ENCODE results near the gene CAMK1G. TPM values are rescaled to one million over a fixed set of nuclear protein-coding genes. Genes with fewer than 3 reads are reported as not detected.
A peak's percentile ranks its signal among the peaks of the same experiment; 100 is the strongest.

The CAMK1G gene
- total RNA-seq, 2 experiments from 2014 or later: not detected

DNA sequence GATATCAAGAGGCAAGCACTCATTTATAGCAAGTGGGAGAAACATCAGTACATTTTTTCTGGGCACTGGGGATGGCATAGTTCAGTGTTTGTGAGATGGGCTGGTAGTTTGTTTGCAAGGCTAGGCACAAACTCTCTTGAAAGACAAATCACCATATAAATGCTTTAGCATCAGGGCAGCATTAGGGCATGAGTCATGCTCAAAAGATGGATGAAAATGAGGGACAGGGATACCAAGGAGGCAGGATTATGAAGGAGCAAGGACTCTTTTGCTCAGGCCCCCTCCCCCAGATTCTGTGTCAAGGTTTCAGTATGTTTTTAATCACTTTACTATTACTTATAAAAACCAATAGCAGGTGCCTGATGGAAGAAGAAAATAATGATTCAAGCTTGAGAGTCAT lies 43.9 kb upstream of the CAMK1G start:
- CTCF ChIA-PET: interaction anchor here (1.3 kb wide), 1 partner anchor 30 kb away, joined by 3 read pairs; no protein-coding TSS in a partner anchor
- H3K4me3 Mint-ChIP-seq: no peak overlapping the region

DNA sequence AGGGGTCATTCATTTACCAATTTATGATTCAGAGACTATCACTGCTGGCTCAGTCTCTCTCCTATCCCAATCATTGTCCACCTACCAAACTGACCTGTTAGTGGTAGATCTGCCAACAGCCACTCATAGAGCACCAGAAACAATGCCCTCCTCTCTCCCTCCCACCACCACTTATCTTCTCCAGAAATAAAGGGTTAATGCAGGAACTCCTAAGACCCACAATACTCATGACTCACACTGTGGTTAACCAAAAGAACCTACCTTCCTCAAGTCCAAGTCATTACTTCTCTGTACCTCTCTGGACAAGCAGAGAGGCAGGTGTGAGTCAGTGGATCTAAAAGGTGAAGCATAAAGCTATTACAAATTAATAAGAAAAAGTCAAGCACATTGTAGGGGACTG lies 40.9 kb upstream of the CAMK1G start:
- TF ChIP-seq, protein P1, sequence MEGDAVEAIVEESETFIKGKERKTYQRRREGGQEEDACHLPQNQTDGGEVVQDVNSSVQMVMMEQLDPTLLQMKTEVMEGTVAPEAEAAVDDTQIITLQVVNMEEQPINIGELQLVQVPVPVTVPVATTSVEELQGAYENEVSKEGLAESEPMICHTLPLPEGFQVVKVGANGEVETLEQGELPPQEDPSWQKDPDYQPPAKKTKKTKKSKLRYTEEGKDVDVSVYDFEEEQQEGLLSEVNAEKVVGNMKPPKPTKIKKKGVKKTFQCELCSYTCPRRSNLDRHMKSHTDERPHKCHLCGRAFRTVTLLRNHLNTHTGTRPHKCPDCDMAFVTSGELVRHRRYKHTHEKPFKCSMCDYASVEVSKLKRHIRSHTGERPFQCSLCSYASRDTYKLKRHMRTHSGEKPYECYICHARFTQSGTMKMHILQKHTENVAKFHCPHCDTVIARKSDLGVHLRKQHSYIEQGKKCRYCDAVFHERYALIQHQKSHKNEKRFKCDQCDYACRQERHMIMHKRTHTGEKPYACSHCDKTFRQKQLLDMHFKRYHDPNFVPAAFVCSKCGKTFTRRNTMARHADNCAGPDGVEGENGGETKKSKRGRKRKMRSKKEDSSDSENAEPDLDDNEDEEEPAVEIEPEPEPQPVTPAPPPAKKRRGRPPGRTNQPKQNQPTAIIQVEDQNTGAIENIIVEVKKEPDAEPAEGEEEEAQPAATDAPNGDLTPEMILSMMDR (IDR thresholded peaks at IDR 0.05): no peak
- Mint-ChIP-seq H3K4me1 (ENCODE audit: low read depth) (peaks cover 2% of the 10 kb centered on the region), H3K27me3 (peaks cover 16% of the 10 kb centered on the region), H3K4me3 (no peak overlapping the region), H3K36me3 (ENCODE audit: low read depth) (no peaks in the 10 kb centered on the region), H3K9me3 (no peaks in the 10 kb centered on the region), H3K27ac (no peak overlapping the region)
- ChIA-PET CTCF (no interaction called here), POLR2A (no interaction called here)
- intact Hi-C loops (cut with micrococcal nuclease): no loop called here
- DNase-seq (no peak), ATAC-seq (peak; percentile 37)

More for the DNA sequence above, 43.9 kb upstream of the CAMK1G start:
- no peaks in the 10 kb centered on the region for H3K9me3 Mint-ChIP-seq
- no peak overlapping the region for H3K27ac Mint-ChIP-seq
- ATAC-seq (no peak), DNase-seq (no peak)
- H3K27me3 Mint-ChIP-seq: peaks cover 30% of the 10 kb centered on the region
- intact Hi-C loops (cut with micrococcal nuclease): no loop called here
- H3K36me3 Mint-ChIP-seq (ENCODE audit: low read depth): no peaks in the 10 kb centered on the region
- POLR2A ChIA-PET: no interaction called here
- TF ChIP-seq, protein P1 (IDR thresholded peaks at IDR 0.05): no peak
- H3K4me1 Mint-ChIP-seq (ENCODE audit: low read depth): peaks cover 2% of the 10 kb centered on the region

DNA sequence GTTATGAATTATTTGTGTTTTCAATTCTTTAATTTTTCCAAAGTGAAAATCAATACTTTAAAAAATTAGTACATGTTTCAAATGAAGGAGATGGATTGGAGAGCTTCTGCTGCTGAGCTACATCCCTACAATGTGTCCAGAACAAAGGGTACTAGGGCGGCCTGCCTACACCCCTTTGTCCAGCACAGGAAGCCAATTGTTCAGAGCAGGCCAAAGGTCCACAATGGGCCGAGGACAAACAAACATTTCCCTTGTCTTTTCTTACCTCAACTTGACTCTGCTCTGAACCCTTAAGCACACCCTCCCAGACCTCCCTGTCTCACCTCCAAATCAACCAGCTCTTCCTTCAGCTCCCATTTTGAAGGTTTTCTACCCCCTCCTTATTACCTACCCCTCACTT lies 39.4 kb upstream of the CAMK1G start:
- H3K4me1 Mint-ChIP-seq (ENCODE audit: low read depth): peaks cover 2% of the 10 kb centered on the region
- H3K4me3 Mint-ChIP-seq: no peak overlapping the region
- H3K9me3 Mint-ChIP-seq: no peaks in the 10 kb centered on the region
- intact Hi-C loops (cut with micrococcal nuclease): no loop called here
- CTCF ChIA-PET: interaction anchor here (1.0 kb wide), 1 partner anchor 189 kb away, joined by 3 read pairs; no protein-coding TSS in a partner anchor
- DNase-seq: no peak
- TF ChIP-seq, protein P1 (IDR thresholded peaks at IDR 0.05): no peak
- no peak overlapping the region for H3K27ac Mint-ChIP-seq
- peaks cover 10% of the 10 kb centered on the region for H3K27me3 Mint-ChIP-seq
- POLR2A ChIA-PET: no interaction called here
- H3K36me3 Mint-ChIP-seq (ENCODE audit: low read depth): no peaks in the 10 kb centered on the region
- no peak for ATAC-seq

DNA sequence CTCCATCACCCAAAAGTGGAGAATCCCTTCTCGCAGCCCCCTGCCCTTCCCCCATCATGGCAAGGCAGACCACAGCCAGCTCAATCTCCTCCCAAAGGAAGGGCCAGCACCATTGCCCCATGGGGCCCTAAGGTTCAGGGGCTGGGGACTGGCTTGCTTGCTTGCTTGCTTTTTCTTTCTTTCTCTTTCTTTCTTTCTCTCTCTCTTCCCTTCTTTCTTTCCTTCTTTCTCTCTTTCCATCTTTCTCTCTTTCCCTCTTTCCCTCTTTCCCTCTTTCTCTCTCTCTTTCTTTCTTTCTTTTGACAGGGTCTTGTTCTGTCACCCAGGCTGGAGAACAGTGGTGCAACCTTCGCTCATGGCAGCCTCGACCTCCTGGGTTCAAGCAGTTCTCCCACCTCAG lies 38.1 kb upstream of the CAMK1G start:
- POLR2A ChIA-PET: no interaction called here
- CTCF ChIA-PET: no interaction called here
- intact Hi-C loops (cut with micrococcal nuclease): no loop called here
- peaks cover 13% of the 10 kb centered on the region for H3K27me3 Mint-ChIP-seq
- H3K36me3 Mint-ChIP-seq (ENCODE audit: low read depth): no peaks in the 10 kb centered on the region
- no peak overlapping the region for H3K27ac Mint-ChIP-seq
- no peak overlapping the region for H3K4me3 Mint-ChIP-seq
- H3K9me3 Mint-ChIP-seq: no peaks in the 10 kb centered on the region
- ATAC-seq (no peak), DNase-seq (no peak)
- H3K4me1 Mint-ChIP-seq (ENCODE audit: low read depth): peaks cover 2% of the 10 kb centered on the region
- TF ChIP-seq, protein P1 (IDR thresholded peaks at IDR 0.05): no peak

DNA sequence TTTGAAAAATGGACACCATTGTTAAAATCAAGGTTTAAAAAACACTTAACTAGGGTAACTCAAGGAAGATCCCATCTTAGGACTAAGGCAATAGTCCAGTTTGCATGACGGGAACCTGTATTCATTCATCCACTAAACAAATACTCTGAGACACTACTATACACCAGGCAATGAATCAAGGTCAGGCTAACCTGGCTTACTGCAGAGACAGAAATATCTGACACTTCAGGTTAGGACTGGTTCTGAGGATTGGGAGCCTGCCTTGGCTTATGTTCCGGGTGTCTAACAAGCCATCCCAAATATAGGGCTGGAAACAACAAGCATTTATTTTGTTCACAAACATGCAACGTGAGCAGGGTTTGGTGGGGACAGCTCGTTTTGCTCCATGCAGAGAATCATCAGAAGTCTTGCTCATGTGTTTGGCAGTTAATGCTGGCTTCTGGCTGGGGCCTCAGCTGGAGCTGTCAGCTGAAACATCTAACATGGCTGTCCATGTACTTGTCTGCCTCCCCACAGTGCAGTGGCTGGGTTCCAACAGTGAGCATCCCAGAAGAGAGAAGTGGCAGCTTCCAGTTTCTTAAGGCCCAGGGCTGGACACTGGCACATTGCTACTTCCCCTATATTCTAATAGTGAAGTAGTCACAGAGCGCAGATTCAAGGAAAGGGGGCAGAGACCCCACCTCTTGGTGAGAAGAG lies 37.0 kb upstream of the CAMK1G start:
- Mint-ChIP-seq H3K27ac (no peak overlapping the region), H3K27me3 (peaks cover 10% of the 10 kb centered on the region), H3K36me3 (ENCODE audit: low read depth) (no peaks in the 10 kb centered on the region), H3K4me3 (no peak overlapping the region), H3K4me1 (ENCODE audit: low read depth) (peaks cover 2% of the 10 kb centered on the region), H3K9me3 (no peaks in the 10 kb centered on the region)
- CTCF ChIA-PET: interaction anchor here (1.4 kb wide), 1 partner anchor 20 kb away, joined by 8 read pairs; no protein-coding TSS in a partner anchor
- intact Hi-C loops (cut with micrococcal nuclease): no loop called here
- DNase-seq: no peak
- TF ChIP-seq, protein P1 (IDR thresholded peaks at IDR 0.05): no peak
- POLR2A ChIA-PET: no interaction called here
- no peak for ATAC-seq

Data from activated CD8-positive, alpha-beta T cell treated with anti-CD3 and anti-CD28 coated beads for 36 hours (primary cell).